SIG-M5 treated with dmso at 0.1 percent for 504 hours (cell line): ENCODE results near the gene ANGPT4.
"Not testable (repeated sequence)": the region's sequence is repeated elsewhere in the genome, so short reads cannot be mapped to it uniquely, and the experiment has no call there.

ENCODE experiments used
- DNase-seq: peaks from one replicate; lab custom pipeline; 2025; ENCODE audit not compliant: unreplicated experiment; lab: John Stamatoyannopoulos, UW

ANGPT4 gene

GRCh38 chr20:877814-878213 lies 38.3 kb downstream of the ANGPT4 start:
- no peak for DNase-seq

- no peak for DNase-seq
These were observed 41.0 kb downstream of the ANGPT4 start for GRCh38 chr20:875115-875514.

- no peak for DNase-seq
These were observed 42.1 kb downstream of the ANGPT4 start for GRCh38 chr20:873875-874607.

- no peak for DNase-seq
These were observed 43.1 kb downstream of the ANGPT4 start for GRCh38 chr20:872855-873520.

GRCh38 chr20:871948-872347 lies 44.2 kb downstream of the ANGPT4 start:
- no peak for DNase-seq

- no peak for DNase-seq
These were observed 44.7 kb downstream of the ANGPT4 start for GRCh38 chr20:871436-871835.

GRCh38 chr20:870758-871157 lies 45.4 kb downstream of the ANGPT4 start:
- no peak for DNase-seq

GRCh38 chr20:869606-870005 lies 46.5 kb downstream of the ANGPT4 start:
- no peak for DNase-seq

GRCh38 chr20:868279-868678 lies 47.9 kb downstream of the ANGPT4 start:
- no peak for DNase-seq

GRCh38 chr20:865440-865839 lies 50.7 kb downstream of the ANGPT4 start:
- no peak for DNase-seq

- no peak for DNase-seq
These were observed 55.2 kb downstream of the ANGPT4 start for GRCh38 chr20:860891-861290.

GRCh38 chr20:859751-860231 lies 56.3 kb downstream of the ANGPT4 start:
- no peak for DNase-seq

GRCh38 chr20:858011-858410 lies 58.1 kb downstream of the ANGPT4 start:
- DNase-seq: no peak

GRCh38 chr20:856361-856775 lies 59.8 kb downstream of the ANGPT4 start:
- peak; percentile 19 for DNase-seq

GRCh38 chr20:855466-856360 lies 60.4 kb downstream of the ANGPT4 start:
- DNase-seq: no peak

- no peak for DNase-seq
These were observed 61.5 kb downstream of the ANGPT4 start for GRCh38 chr20:854601-855000.

- DNase-seq: no peak
These were observed 62.6 kb downstream of the ANGPT4 start for GRCh38 chr20:853406-853996.

- DNase-seq: not testable (repeated sequence)
These were observed 67.4 kb downstream of the ANGPT4 start for GRCh38 chr20:848731-849130.

GRCh38 chr20:848193-848592 lies 67.9 kb downstream of the ANGPT4 start:
- no peak for DNase-seq

- peak; percentile 89 for DNase-seq
These were observed 69.2 kb downstream of the ANGPT4 start for GRCh38 chr20:846894-847278.
